T-cell (primary cell): ENCODE results near the gene HS6ST3. TPM values are rescaled to one million over a fixed set of nuclear protein-coding genes. Genes with fewer than 3 reads are reported as not detected.

ENCODE experiments used
- ATAC-seq, 4 experiments: fragments of 200-7000 bp in 3 of 4; fragments of 150-1000 bp in 1 of 4; cut with Tn5 transposase; replicated peaks in 1 of 4; 1 replicate in 3 of 4; 2 replicates in 1 of 4; pipeline ENCODE4 v1.10.0; 2021; ENCODE audit warnings: moderate library complexity in 3 of 4, mild to moderate bottlenecking in 2 of 4, moderate number of reproducible peaks in 1 of 4
- CTCF ChIA-PET, 2 donors: fragments of 300-600 bp; sonication (Branson Sonifier 250); formaldehyde crosslinking; loops; one replicate each; lab custom pipeline; 2022; ENCODE audit warnings: antibody characterized with exemption in 2 of 2; lab: Charles Lee
- POLR2A ChIA-PET, 2 donors: fragments of 300-600 bp; sonication (Branson Sonifier 250); formaldehyde crosslinking; loops; one replicate each; lab custom pipeline; 2022; ENCODE audit warnings: antibody characterized with exemption in 2 of 2; lab: Charles Lee
- DNase-seq, 35 experiments: peaks; one replicate each; pipeline versions ENCODE4 v3.0.0 to v3.0.0-alpha.2; 2013 to 2023
- H3K27ac ChIP-seq: one replicate; pipeline ENCODE4 v1.5.1; 2013; ENCODE audit warnings: low read length
- H3K27me3 ChIP-seq, 2 experiments: replicated peaks in 1 of 2; 1 replicate in 1 of 2; 2 replicates in 1 of 2; pipeline versions ENCODE4 v1.6.1 to v1.7.0; 2013; ENCODE audit warnings: low read length in 1 of 2, mixed read lengths in 1 of 2; ENCODE audit not compliant: control insufficient read depth in 2 of 2, insufficient read depth in 2 of 2; ENCODE audit errors: extremely low read depth in 1 of 2
- H3K36me3 ChIP-seq, 2 donors: 1 replicate in 1 of 2; 2 replicates in 1 of 2; pipeline versions ENCODE4 v1.6.1 to v1.7.0; 2013; ENCODE audit warnings: low read length in 1 of 2; ENCODE audit not compliant: control insufficient read depth in 2 of 2, insufficient read depth in 1 of 2; ENCODE audit errors: extremely low read depth in 1 of 2
- H3K4me1 ChIP-seq, 2 experiments: 1 replicate in 1 of 2; 2 replicates in 1 of 2; pipeline versions ENCODE4 v1.6.1 to v1.7.0; 2013; ENCODE audit warnings: low read length in 2 of 2, mixed read lengths in 1 of 2; ENCODE audit not compliant: insufficient read depth in 2 of 2, control insufficient read depth in 1 of 2; ENCODE audit errors: extremely low read depth in 1 of 2
- H3K4me3 ChIP-seq, 2 donors: 1 replicate in 1 of 2; 2 replicates in 1 of 2; pipeline versions ENCODE4 v1.5.1 to v1.7.0; 2013; ENCODE audit warnings: mild to moderate bottlenecking in 2 of 2, low read length in 1 of 2, moderate library complexity in 1 of 2; ENCODE audit not compliant: control insufficient read depth in 1 of 2; ENCODE audit errors: extremely low read depth in 1 of 2
- H3K9me3 ChIP-seq: 2 replicates; pipeline ENCODE4 v1.7.0; 2013
- H3K27ac Mint-ChIP-seq, 2 donors: one replicate each; pipeline ENCODE4 v1.8.0; 2020 to 2021; ENCODE audit warnings: mild to moderate bottlenecking in 2 of 2, mixed read lengths in 2 of 2
- H3K27me3 Mint-ChIP-seq, 2 donors: one replicate each; pipeline ENCODE4 v1.8.0; 2021 to 2022; ENCODE audit warnings: mixed read lengths in 2 of 2
- H3K36me3 Mint-ChIP-seq: one replicate; pipeline ENCODE4 v1.8.0; 2021; ENCODE audit warnings: mixed read lengths
- H3K4me1 Mint-ChIP-seq, 3 donors: one replicate each; pipeline ENCODE4 v1.8.0; 2020 to 2022; ENCODE audit warnings: mixed read lengths in 3 of 3, mild to moderate bottlenecking in 1 of 3
- H3K4me3 Mint-ChIP-seq, 3 donors: one replicate each; pipeline ENCODE4 v1.8.0; 2020 to 2022; ENCODE audit warnings: mild to moderate bottlenecking in 3 of 3, mixed read lengths in 3 of 3, moderate library complexity in 3 of 3
- H3K9me3 Mint-ChIP-seq, 3 donors: one replicate each; pipeline ENCODE4 v1.8.0; 2020 to 2022; ENCODE audit warnings: mixed read lengths in 3 of 3
- WGBS: methylation state at CpG from one replicate; pipeline ENCODE4 v1.1.5; 2013; ENCODE audit warnings: missing lambda C conversion rate; ENCODE audit not compliant: insufficient coverage; 5-methylcytosine and 5-hydroxymethylcytosine counted together
- total RNA-seq, 35 experiments: library from RNA in 6 of 35; stranded (reverse) in 6 of 35; fragments of 120-200 nt in 1 of 35; gene quantifications; one replicate each; pipeline versions ENCODE4 v1.2.1 to v1.2.4 and lab custom pipeline; 2013 to 2026

The HS6ST3 gene
- total RNA-seq, 5 donors from 2014 or later (not counting 1 experiment from before 2014, with no cell fraction given) = not detected

- no peaks in the 10 kb centered on the region for H3K27me3 Mint-ChIP-seq
- no peaks in the 10 kb centered on the region for H3K4me1 Mint-ChIP-seq
- Histone ChIP-seq H3K27ac (no peak overlapping the region), H3K4me3 (no peak overlapping the region), H3K27me3 (no peaks in the 10 kb centered on the region), H3K9me3 (no peaks in the 10 kb centered on the region), H3K36me3 (no peaks in the 10 kb centered on the region), H3K4me1 (no peaks in the 10 kb centered on the region)
- H3K27ac Mint-ChIP-seq = no peak overlapping the region
- H3K9me3 Mint-ChIP-seq = peaks cover 0 to 8% (median 6%) of the 10 kb centered on the region in 3 donors
- no peak for ATAC-seq
- ChIA-PET CTCF (no interaction called here), POLR2A (no interaction called here)
- H3K36me3 Mint-ChIP-seq = no peaks in the 10 kb centered on the region
- no peak for DNase-seq
- 91% methylated on average over 3 of the region's 3 CpGs for WGBS
- H3K4me3 Mint-ChIP-seq = no peak overlapping the region
Observed at GRCh38 chr13:96141032-96141431, 51.1 kb downstream of the HS6ST3 start.

GRCh38 chr13:96159725-96160124 is 69.8 kb downstream of the HS6ST3 start:
- Mint-ChIP-seq H3K9me3 (peaks cover 4 to 11% (median 5%) of the 10 kb centered on the region in 3 donors), H3K27ac (no peak overlapping the region), H3K36me3 (no peaks in the 10 kb centered on the region), H3K4me3 (no peak overlapping the region), H3K4me1 (no peaks in the 10 kb centered on the region), H3K27me3 (no peaks in the 10 kb centered on the region)
- no peak overlapping the region for H3K27ac ChIP-seq
- WGBS = 90% methylated on average over 1 of the region's 2 CpGs
- ATAC-seq (no peak), DNase-seq (no peak)
- no peaks in the 10 kb centered on the region for H3K4me1 ChIP-seq
- no peaks in the 10 kb centered on the region for H3K27me3 ChIP-seq
- no peak overlapping the region for H3K4me3 ChIP-seq
- ChIA-PET POLR2A (no interaction called here), CTCF (no interaction called here)
- H3K9me3 ChIP-seq = no peaks in the 10 kb centered on the region
- no peaks in the 10 kb centered on the region for H3K36me3 ChIP-seq

- 70% methylated on average over 3 of the region's 3 CpGs for WGBS
- DNase-seq = no peak
- H3K4me1 Mint-ChIP-seq = no peaks in the 10 kb centered on the region
- Histone ChIP-seq H3K27me3 (no peaks in the 10 kb centered on the region), H3K4me1 (no peaks in the 10 kb centered on the region), H3K4me3 (no peak overlapping the region), H3K36me3 (no peaks in the 10 kb centered on the region), H3K27ac (no peak overlapping the region), H3K9me3 (no peaks in the 10 kb centered on the region)
- no peaks in the 10 kb centered on the region for H3K36me3 Mint-ChIP-seq
- H3K9me3 Mint-ChIP-seq = peaks cover 2 to 11% (median 5%) of the 10 kb centered on the region in 3 donors
- ATAC-seq = no peak
- H3K27me3 Mint-ChIP-seq = no peaks in the 10 kb centered on the region
- no peak overlapping the region for H3K4me3 Mint-ChIP-seq
- ChIA-PET POLR2A (no interaction called here), CTCF (no interaction called here)
- H3K27ac Mint-ChIP-seq = no peak overlapping the region
Observed at GRCh38 chr13:96161141-96161540, 71.2 kb downstream of the HS6ST3 start.

- Histone ChIP-seq H3K27ac (no peak overlapping the region), H3K36me3 (no peaks in the 10 kb centered on the region), H3K27me3 (no peaks in the 10 kb centered on the region), H3K4me1 (no peaks in the 10 kb centered on the region), H3K9me3 (no peaks in the 10 kb centered on the region), H3K4me3 (no peak overlapping the region)
- Mint-ChIP-seq H3K4me1 (no peaks in the 10 kb centered on the region), H3K27me3 (no peaks in the 10 kb centered on the region), H3K36me3 (no peaks in the 10 kb centered on the region), H3K27ac (no peak overlapping the region), H3K9me3 (peaks cover 2 to 7% (median 6%) of the 10 kb centered on the region in 3 donors), H3K4me3 (no peak overlapping the region)
- DNase-seq = no peak
- 57% methylated on average over 1 of the region's 1 CpG for WGBS
- ChIA-PET POLR2A (no interaction called here), CTCF (no interaction called here)
- no peak for ATAC-seq
Observed at GRCh38 chr13:96165840-96166239, 75.9 kb downstream of the HS6ST3 start.

- Histone ChIP-seq H3K4me3 (no peak overlapping the region), H3K27me3 (no peaks in the 10 kb centered on the region), H3K36me3 (no peaks in the 10 kb centered on the region), H3K4me1 (no peaks in the 10 kb centered on the region), H3K27ac (no peak overlapping the region), H3K9me3 (no peaks in the 10 kb centered on the region)
- no CpG with 5 or more reads among the region's 1 CpG for WGBS
- H3K27ac Mint-ChIP-seq = no peak overlapping the region
- ATAC-seq (no peak), DNase-seq (no peak)
- H3K4me3 Mint-ChIP-seq = no peak overlapping the region
- peaks cover 0 to 7% (median 3%) of the 10 kb centered on the region in 3 donors for H3K9me3 Mint-ChIP-seq
- H3K27me3 Mint-ChIP-seq = no peaks in the 10 kb centered on the region
- no peaks in the 10 kb centered on the region for H3K36me3 Mint-ChIP-seq
- POLR2A ChIA-PET = no interaction called here
- H3K4me1 Mint-ChIP-seq = no peaks in the 10 kb centered on the region
- CTCF ChIA-PET = no interaction called here
Observed at GRCh38 chr13:96172066-96172465, 82.2 kb downstream of the HS6ST3 start.

- Histone ChIP-seq H3K27me3 (no peaks in the 10 kb centered on the region), H3K27ac (no peak overlapping the region), H3K9me3 (no peaks in the 10 kb centered on the region), H3K4me3 (no peak overlapping the region), H3K36me3 (no peaks in the 10 kb centered on the region), H3K4me1 (no peaks in the 10 kb centered on the region)
- CTCF ChIA-PET = no interaction called here
- H3K36me3 Mint-ChIP-seq = no peaks in the 10 kb centered on the region
- peaks cover 2 to 13% (median 11%) of the 10 kb centered on the region in 3 donors for H3K9me3 Mint-ChIP-seq
- H3K27ac Mint-ChIP-seq = no peak overlapping the region
- no CpG with 5 or more reads among the region's 1 CpG for WGBS
- ATAC-seq = no peak
- DNase-seq = no peak
- no peaks in the 10 kb centered on the region for H3K4me1 Mint-ChIP-seq
- POLR2A ChIA-PET = no interaction called here
- no peak overlapping the region for H3K4me3 Mint-ChIP-seq
- no peaks in the 10 kb centered on the region for H3K27me3 Mint-ChIP-seq
Observed at GRCh38 chr13:96178759-96179158, 88.9 kb downstream of the HS6ST3 start.

GRCh38 chr13:96179309-96179708 is 89.4 kb downstream of the HS6ST3 start:
- WGBS = 73% methylated on average over 4 of the region's 5 CpGs
- no peak overlapping the region for H3K27ac Mint-ChIP-seq
- no peak overlapping the region for H3K27ac ChIP-seq
- H3K9me3 ChIP-seq = no peaks in the 10 kb centered on the region
- no peaks in the 10 kb centered on the region for H3K36me3 ChIP-seq
- DNase-seq (no peak), ATAC-seq (no peak)
- no peak overlapping the region for H3K4me3 ChIP-seq
- no peaks in the 10 kb centered on the region for H3K27me3 ChIP-seq
- POLR2A ChIA-PET = no interaction called here
- no peaks in the 10 kb centered on the region for H3K4me1 ChIP-seq
- H3K36me3 Mint-ChIP-seq = no peaks in the 10 kb centered on the region
- H3K4me3 Mint-ChIP-seq = no peak overlapping the region
- no peaks in the 10 kb centered on the region for H3K27me3 Mint-ChIP-seq
- no peaks in the 10 kb centered on the region for H3K4me1 Mint-ChIP-seq
- H3K9me3 Mint-ChIP-seq = peaks cover 4 to 13% (median 13%) of the 10 kb centered on the region in 3 donors
- CTCF ChIA-PET = no interaction called here
